Measurements from ENCODE around the gene PPT2. TPM values are rescaled to one million over a fixed set of nuclear protein-coding genes. Genes with fewer than 3 reads are reported as not detected.
"Not testable (repeated sequence)": the region's sequence is repeated elsewhere in the genome, so short reads cannot be mapped to it uniquely, and the experiment has no call there.

The PPT2 gene
- total RNA-seq, 6 experiments from 2014 or later = 15.9 to 21.7 (median 18.6) TPM

- H3K27ac Mint-ChIP-seq = no peak overlapping the region
- peaks cover 5% of the 10 kb centered on the region for H3K9me3 Mint-ChIP-seq
- H3K4me3 Mint-ChIP-seq = no peak overlapping the region
- no peak for TF ChIP-seq CTCF (IDR thresholded peaks at IDR 0.05)
- no peak for DNase-seq
- peaks cover 19% of the 10 kb centered on the region for H3K27me3 Mint-ChIP-seq (ENCODE audit: insufficient read depth)
- H3K4me1 Mint-ChIP-seq (ENCODE audit: low read depth) = no peaks in the 10 kb centered on the region
- H3K36me3 Mint-ChIP-seq (ENCODE audit: low read depth) = no peaks in the 10 kb centered on the region; the same call in 1 of the 2 replicates
Observed at GRCh38 chr6:32210191-32210601, 56.3 kb downstream of the PPT2 start.

GRCh38 chr6:32211432-32211831 lies 57.5 kb downstream of the PPT2 start:
- H3K4me3 Mint-ChIP-seq = not testable (repeated sequence)

GRCh38 chr6:32212076-32212760 lies 58.3 kb downstream of the PPT2 start:
- DNase-seq = no peak
- Mint-ChIP-seq H3K4me1 (ENCODE audit: low read depth) (no peaks in the 10 kb centered on the region), H3K9me3 (no peaks in the 10 kb centered on the region), H3K4me3 (no peak overlapping the region), H3K27me3 (ENCODE audit: insufficient read depth) (peaks cover 34% of the 10 kb centered on the region), H3K27ac (no peak overlapping the region), H3K36me3 (ENCODE audit: low read depth) (no peaks in the 10 kb centered on the region)
- no peak for TF ChIP-seq CTCF (IDR thresholded peaks at IDR 0.05)

More at GRCh38 chr6:32211432-32211831, 57.5 kb downstream of the PPT2 start:
- H3K36me3 Mint-ChIP-seq (ENCODE audit: low read depth); H3K4me1 Mint-ChIP-seq (ENCODE audit: low read depth); H3K9me3 Mint-ChIP-seq; DNase-seq; H3K27ac Mint-ChIP-seq: not testable (repeated sequence)
- H3K27me3 Mint-ChIP-seq (ENCODE audit: insufficient read depth) = peaks cover 28% of the 10 kb centered on the region

Small RNA genes within 50 kb of the gene (microRNA-seq; reads per million reads assigned to microRNA genes)
- 9.3 reads per million, percentile 7 among the genes with 10 or more reads in this experiment for gene MIR6721
- gene MIR6833 = not detected

Other genes starting within 250 kb of the PPT2 start
- under 1 TPM in 4 of 6 experiments, not detected in 2; 0.24 to 0.43 (median 0.43) TPM for gene C2, start 226.4 kb upstream of the PPT2 start, total RNA-seq (2021; fragmentation: NEBNext Ultra II Directional; extraction: Animal tissue kit (Norgen Biotek cat#: 25700))
- gene CFB, start 208.0 kb upstream of the PPT2 start, total RNA-seq (2021; fragmentation: NEBNext Ultra II Directional; extraction: Animal tissue kit (Norgen Biotek cat#: 25700)) = 1 to 10 TPM in 2 of 6 experiments, under 1 TPM in 3, not detected in 1; 0.33 to 1.3 (median 0.81) TPM
- 10 to 100 TPM; 63.4 to 87.0 (median 78.7) TPM for gene NELFE, start 195.2 kb upstream of the PPT2 start, total RNA-seq (2021; fragmentation: NEBNext Ultra II Directional; extraction: Animal tissue kit (Norgen Biotek cat#: 25700))
- gene SKIC2, start 195.0 kb upstream of the PPT2 start, total RNA-seq (2021; fragmentation: NEBNext Ultra II Directional; extraction: Animal tissue kit (Norgen Biotek cat#: 25700)) = 10 to 100 TPM; 74.0 to 83.3 (median 77.8) TPM
- 10 to 100 TPM; 14.1 to 20.5 (median 16.5) TPM for gene DXO, start 182.0 kb upstream of the PPT2 start, total RNA-seq (2021; fragmentation: NEBNext Ultra II Directional; extraction: Animal tissue kit (Norgen Biotek cat#: 25700))
- gene C4A, start 172.1 kb upstream of the PPT2 start, total RNA-seq (2021; fragmentation: NEBNext Ultra II Directional; extraction: Animal tissue kit (Norgen Biotek cat#: 25700)) = 1 to 10 TPM; 1.2 to 3.2 (median 2.0) TPM
- gene C4B, start 139.3 kb upstream of the PPT2 start, total RNA-seq (2021; fragmentation: NEBNext Ultra II Directional; extraction: Animal tissue kit (Norgen Biotek cat#: 25700)) = 1 to 10 TPM; 1.5 to 2.5 (median 2.0) TPM
- gene CYP21A2, start 115.7 kb upstream of the PPT2 start, total RNA-seq (2021; fragmentation: NEBNext Ultra II Directional; extraction: Animal tissue kit (Norgen Biotek cat#: 25700)) = under 1 TPM in 1 of 6 experiments, not detected in 5; 0.17 TPM
- 1 to 10 TPM in 1 of 6 experiments, under 1 TPM in 5; 0.28 to 1.4 (median 0.83) TPM for gene TNXB, start 44.8 kb upstream of the PPT2 start, total RNA-seq (2021; fragmentation: NEBNext Ultra II Directional; extraction: Animal tissue kit (Norgen Biotek cat#: 25700))
- gene ATF6B, start 25.9 kb upstream of the PPT2 start, total RNA-seq (2021; fragmentation: NEBNext Ultra II Directional; extraction: Animal tissue kit (Norgen Biotek cat#: 25700)) = 10 to 100 TPM; 80.0 to 96.2 (median 88.7) TPM
- gene FKBPL, start 23.9 kb upstream of the PPT2 start, total RNA-seq (2021; fragmentation: NEBNext Ultra II Directional; extraction: Animal tissue kit (Norgen Biotek cat#: 25700)) = 1 to 10 TPM; 4.3 to 6.0 (median 4.9) TPM
- gene PRRT1, start 2.2 kb upstream of the PPT2 start, total RNA-seq (2021; fragmentation: NEBNext Ultra II Directional; extraction: Animal tissue kit (Norgen Biotek cat#: 25700)) = 1 to 10 TPM; 2.6 to 5.8 (median 5.1) TPM
- 1 to 10 TPM; 3.5 to 4.4 (median 3.7) TPM for gene EGFL8, start 10.5 kb downstream of the PPT2 start, total RNA-seq (2021; fragmentation: NEBNext Ultra II Directional; extraction: Animal tissue kit (Norgen Biotek cat#: 25700))
- gene AGPAT1, start 21.9 kb downstream of the PPT2 start, total RNA-seq (2021; fragmentation: NEBNext Ultra II Directional; extraction: Animal tissue kit (Norgen Biotek cat#: 25700)) = 100 to 1,000 TPM in 5 of 6 experiments, 10 to 100 TPM in 1; 88.8 to 114 (median 104) TPM
- 10 to 100 TPM; 30.0 to 37.4 (median 34.7) TPM for gene RNF5, start 24.3 kb downstream of the PPT2 start, total RNA-seq (2021; fragmentation: NEBNext Ultra II Directional; extraction: Animal tissue kit (Norgen Biotek cat#: 25700))
- gene AGER, start 30.1 kb downstream of the PPT2 start, total RNA-seq (2021; fragmentation: NEBNext Ultra II Directional; extraction: Animal tissue kit (Norgen Biotek cat#: 25700)) = 1 to 10 TPM; 6.2 to 7.6 (median 6.5) TPM
- 10 to 100 TPM; 50.7 to 61.4 (median 56.2) TPM for gene PBX2, start 36.1 kb downstream of the PPT2 start, total RNA-seq (2021; fragmentation: NEBNext Ultra II Directional; extraction: Animal tissue kit (Norgen Biotek cat#: 25700))
- gene GPSM3, start 38.5 kb downstream of the PPT2 start, total RNA-seq (2021; fragmentation: NEBNext Ultra II Directional; extraction: Animal tissue kit (Norgen Biotek cat#: 25700)) = 10 to 100 TPM in 1 of 6 experiments, 1 to 10 TPM in 5; 4.0 to 10.1 (median 7.6) TPM
- gene NOTCH4, start 69.9 kb downstream of the PPT2 start, total RNA-seq (2021; fragmentation: NEBNext Ultra II Directional; extraction: Animal tissue kit (Norgen Biotek cat#: 25700)) = under 1 TPM; 0.29 to 0.68 (median 0.48) TPM
- not detected for gene TSBP1, start 217.8 kb downstream of the PPT2 start, total RNA-seq (2021; fragmentation: NEBNext Ultra II Directional; extraction: Animal tissue kit (Norgen Biotek cat#: 25700))

Measured in HFFc6 (cell line).